ENCODE data around the gene PLEKHJ1.

PLEKHJ1 gene

DNA sequence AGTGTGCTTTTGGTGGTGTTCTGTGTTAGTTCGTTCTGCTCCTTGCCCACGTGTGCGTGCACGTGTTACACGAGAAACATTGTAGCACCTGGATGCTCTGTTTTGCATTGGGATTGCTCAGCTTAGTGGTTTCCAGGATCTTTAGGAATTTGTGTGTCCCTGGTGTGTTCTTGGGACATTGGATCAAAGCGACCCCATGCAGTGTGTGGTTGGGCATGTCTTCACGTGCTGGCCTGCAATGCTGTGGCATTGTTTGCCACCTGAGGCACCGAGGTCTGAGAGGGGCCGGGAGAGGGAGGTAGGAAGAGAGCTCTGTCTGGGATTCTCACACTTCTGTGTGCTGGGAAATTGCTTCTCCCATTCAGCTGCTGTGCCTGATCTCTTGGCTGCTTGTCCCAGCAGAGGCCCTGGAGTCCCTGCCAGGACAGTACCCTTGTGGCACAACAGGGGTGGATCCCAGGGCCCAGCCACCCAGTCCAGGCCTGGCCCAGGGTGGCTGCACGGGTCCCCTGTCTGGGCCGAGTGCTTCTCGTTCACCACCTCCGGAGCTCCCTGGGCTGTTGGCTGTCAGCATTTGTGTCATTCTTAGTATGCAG lies 11.3 kb downstream of the PLEKHJ1 start:
- no peak overlapping the region for H3K4me3 ChIP-seq (replicated peaks in 1 of 2; ENCODE audit: low read depth in 2 of 2, low read length in 2 of 2)
- TF ChIP-seq CTCF (IDR thresholded peaks at IDR 0.05; ENCODE audit: low read depth, low read length), result no peak

DNA sequence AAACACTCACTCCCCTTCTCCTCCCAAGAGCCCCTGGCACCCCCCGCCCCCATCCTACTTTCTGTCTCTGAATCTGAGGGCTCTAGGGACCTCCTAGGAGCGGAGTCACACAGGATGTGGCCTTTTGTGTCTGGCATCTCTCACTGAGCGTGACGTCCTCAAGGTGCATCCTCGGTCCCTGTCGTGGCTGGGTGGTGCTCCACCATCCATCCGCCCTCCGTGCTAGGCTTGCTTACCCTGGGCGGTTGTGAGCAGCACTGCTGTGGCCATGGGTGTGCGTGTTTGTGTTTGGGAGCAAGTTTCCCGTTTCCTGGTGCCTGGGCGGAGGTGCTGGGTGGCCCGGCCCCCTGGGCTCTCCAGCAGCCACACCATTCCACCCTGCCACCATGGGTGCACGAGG lies 12.2 kb downstream of the PLEKHJ1 start:
- H3K4me3 ChIP-seq (replicated peaks in 1 of 2; ENCODE audit: low read depth in 2 of 2, low read length in 2 of 2), result no peak overlapping the region
- DNase-seq (ENCODE audit: low read depth in 2 of 2), result no peak
- TF ChIP-seq CTCF (IDR thresholded peaks at IDR 0.05; ENCODE audit: low read depth, low read length), result no peak

More for the DNA sequence above, 11.3 kb downstream of the PLEKHJ1 start:
- DNase-seq (ENCODE audit: low read depth in 2 of 2), result no peak

GRCh38 chr19:2223391-2223790 lies 12.7 kb downstream of the PLEKHJ1 start:
- no peak for TF ChIP-seq CTCF (IDR thresholded peaks at IDR 0.05; ENCODE audit: low read depth, low read length)
- H3K4me3 ChIP-seq (replicated peaks in 1 of 2; ENCODE audit: low read depth in 2 of 2, low read length in 2 of 2), result no peak overlapping the region
- no peak for DNase-seq (ENCODE audit: low read depth in 2 of 2)

- DNase-seq (ENCODE audit: low read depth in 2 of 2), result no peak
- H3K4me3 ChIP-seq (replicated peaks in 1 of 2; ENCODE audit: low read depth in 2 of 2, low read length in 2 of 2), result no peak overlapping the region
- peak; percentile 9 for TF ChIP-seq CTCF (IDR thresholded peaks at IDR 0.05; ENCODE audit: low read depth, low read length)
These were observed 14.2 kb downstream of the PLEKHJ1 start for GRCh38 chr19:2221918-2222317.

- DNase-seq (ENCODE audit: low read depth in 2 of 2), result peak; percentile 34 to 84
- no peak for TF ChIP-seq CTCF (IDR thresholded peaks at IDR 0.05; ENCODE audit: low read depth, low read length)
- no peak overlapping the region for H3K4me3 ChIP-seq (replicated peaks in 1 of 2; ENCODE audit: low read depth in 2 of 2, low read length in 2 of 2)
These were observed 14.8 kb downstream of the PLEKHJ1 start for GRCh38 chr19:2221250-2221831.

DNA sequence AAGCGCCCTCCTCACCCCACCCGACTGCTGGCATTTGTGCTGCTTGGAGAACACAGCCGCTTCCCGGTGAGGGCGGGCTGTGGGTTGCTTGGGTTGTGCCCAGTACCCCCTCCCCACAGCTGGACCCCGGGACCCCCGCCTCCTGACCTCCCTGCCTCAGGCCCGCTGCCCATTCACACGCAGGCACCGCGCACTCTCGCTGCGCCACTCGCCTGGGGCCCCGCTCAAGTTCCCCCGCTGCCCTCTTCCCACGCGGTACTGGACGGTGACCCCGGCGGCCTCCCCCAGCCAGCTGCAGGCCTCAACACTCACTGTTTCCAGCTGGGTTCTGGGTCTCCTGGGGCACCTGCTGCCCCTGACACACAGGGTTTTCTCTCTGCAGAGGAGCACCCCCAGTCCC lies 16.4 kb downstream of the PLEKHJ1 start:
- no peak for DNase-seq (ENCODE audit: low read depth in 2 of 2)
- TF ChIP-seq CTCF (IDR thresholded peaks at IDR 0.05; ENCODE audit: low read depth, low read length), result no peak
- no peak overlapping the region for H3K4me3 ChIP-seq (replicated peaks in 1 of 2; ENCODE audit: low read depth in 2 of 2, low read length in 2 of 2)

DNA sequence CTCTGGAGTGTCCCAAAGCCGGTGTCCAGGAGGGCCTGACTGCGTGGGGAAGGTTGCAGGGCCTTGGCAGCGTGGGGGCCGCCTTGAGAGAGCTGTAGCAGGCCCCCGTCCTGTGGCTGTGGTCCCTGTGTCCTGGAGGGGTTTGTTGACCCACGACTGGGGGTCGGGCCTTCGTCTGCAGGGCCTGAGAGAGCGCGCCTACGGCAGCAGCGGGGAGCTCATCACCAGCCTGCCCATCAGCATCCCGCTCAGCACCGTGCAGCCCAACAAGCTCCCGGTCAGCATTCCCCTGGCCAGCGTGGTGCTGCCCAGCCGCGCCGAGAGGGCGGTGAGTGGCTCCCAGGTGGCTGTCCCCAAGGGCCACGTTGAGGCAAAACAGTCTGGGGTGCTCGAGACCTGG lies 18.5 kb downstream of the PLEKHJ1 start:
- no peak for TF ChIP-seq CTCF (IDR thresholded peaks at IDR 0.05; ENCODE audit: low read depth, low read length)
- no peak for DNase-seq (ENCODE audit: low read depth in 2 of 2)

More for the DNA sequence above, 18.5 kb downstream of the PLEKHJ1 start:
- no peak overlapping the region for H3K4me3 ChIP-seq (replicated peaks in 1 of 2; ENCODE audit: low read depth in 2 of 2, low read length in 2 of 2)
